ENCODE results near the gene FGB. TPM values are rescaled to one million over a fixed set of nuclear protein-coding genes. Genes with fewer than 3 reads are reported as not detected.
"Not testable (repeated sequence)": the region's sequence is repeated elsewhere in the genome, so short reads cannot be mapped to it uniquely, and the experiment has no call there.

FGB gene
- total RNA-seq, 4 donors from 2014 or later = not detected

DNA sequence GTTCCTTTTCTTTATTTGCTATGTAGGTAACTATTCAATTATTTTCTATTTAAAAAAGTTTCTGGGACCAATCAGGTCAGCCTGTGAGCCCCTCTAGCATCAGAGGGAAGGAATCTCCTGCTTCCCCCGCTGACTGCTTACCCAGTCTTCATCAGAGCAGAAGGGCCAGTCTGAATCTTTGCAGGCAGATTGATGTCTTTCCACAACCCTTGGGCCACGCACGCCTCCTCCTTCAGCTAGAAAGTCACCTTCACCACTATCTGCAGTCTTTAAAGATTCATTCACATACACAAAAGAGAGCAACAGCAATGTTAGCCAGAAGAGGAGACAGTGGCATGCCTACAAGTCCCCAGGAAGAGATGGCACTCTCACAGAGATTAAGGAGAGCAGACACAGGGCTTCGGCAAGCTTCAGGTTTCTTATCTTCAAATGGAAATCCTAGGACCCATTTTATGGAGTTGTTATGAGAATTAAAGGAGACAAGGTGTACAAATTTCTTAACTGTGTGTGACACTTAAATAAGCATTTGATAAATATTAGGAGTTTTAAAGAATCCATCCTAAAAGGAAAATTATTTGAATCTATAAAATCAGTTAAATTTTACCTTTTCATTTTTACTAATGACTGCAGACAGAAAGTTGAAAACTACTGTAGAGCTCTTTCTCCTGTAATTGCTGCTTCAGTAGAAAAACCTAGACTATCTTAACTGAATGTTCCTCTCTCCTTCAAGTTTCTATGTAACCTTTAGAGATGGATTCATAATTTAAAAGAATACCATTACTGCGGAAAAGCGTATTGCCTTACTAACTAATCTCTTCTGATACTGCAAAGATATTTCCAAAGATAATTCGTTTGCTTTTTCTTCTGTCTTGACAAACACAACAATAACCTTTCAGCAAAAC lies 26.7 kb downstream of the FGB start:
- Histone ChIP-seq H3K4me3 (no peak overlapping the region), H3K27me3 (no peaks in the 10 kb centered on the region), H3K36me3 (no peaks in the 10 kb centered on the region), H3K27ac (no peak overlapping the region), H3K9me3 (no peaks in the 10 kb centered on the region), H3K4me1 (no peaks in the 10 kb centered on the region)
- DNase-seq = no peak
- TF ChIP-seq, protein P1, sequence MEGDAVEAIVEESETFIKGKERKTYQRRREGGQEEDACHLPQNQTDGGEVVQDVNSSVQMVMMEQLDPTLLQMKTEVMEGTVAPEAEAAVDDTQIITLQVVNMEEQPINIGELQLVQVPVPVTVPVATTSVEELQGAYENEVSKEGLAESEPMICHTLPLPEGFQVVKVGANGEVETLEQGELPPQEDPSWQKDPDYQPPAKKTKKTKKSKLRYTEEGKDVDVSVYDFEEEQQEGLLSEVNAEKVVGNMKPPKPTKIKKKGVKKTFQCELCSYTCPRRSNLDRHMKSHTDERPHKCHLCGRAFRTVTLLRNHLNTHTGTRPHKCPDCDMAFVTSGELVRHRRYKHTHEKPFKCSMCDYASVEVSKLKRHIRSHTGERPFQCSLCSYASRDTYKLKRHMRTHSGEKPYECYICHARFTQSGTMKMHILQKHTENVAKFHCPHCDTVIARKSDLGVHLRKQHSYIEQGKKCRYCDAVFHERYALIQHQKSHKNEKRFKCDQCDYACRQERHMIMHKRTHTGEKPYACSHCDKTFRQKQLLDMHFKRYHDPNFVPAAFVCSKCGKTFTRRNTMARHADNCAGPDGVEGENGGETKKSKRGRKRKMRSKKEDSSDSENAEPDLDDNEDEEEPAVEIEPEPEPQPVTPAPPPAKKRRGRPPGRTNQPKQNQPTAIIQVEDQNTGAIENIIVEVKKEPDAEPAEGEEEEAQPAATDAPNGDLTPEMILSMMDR (IDR thresholded peaks at IDR 0.05) = no peak
- no peak for TF ChIP-seq POLR2A (IDR thresholded peaks at IDR 0.05)

DNA sequence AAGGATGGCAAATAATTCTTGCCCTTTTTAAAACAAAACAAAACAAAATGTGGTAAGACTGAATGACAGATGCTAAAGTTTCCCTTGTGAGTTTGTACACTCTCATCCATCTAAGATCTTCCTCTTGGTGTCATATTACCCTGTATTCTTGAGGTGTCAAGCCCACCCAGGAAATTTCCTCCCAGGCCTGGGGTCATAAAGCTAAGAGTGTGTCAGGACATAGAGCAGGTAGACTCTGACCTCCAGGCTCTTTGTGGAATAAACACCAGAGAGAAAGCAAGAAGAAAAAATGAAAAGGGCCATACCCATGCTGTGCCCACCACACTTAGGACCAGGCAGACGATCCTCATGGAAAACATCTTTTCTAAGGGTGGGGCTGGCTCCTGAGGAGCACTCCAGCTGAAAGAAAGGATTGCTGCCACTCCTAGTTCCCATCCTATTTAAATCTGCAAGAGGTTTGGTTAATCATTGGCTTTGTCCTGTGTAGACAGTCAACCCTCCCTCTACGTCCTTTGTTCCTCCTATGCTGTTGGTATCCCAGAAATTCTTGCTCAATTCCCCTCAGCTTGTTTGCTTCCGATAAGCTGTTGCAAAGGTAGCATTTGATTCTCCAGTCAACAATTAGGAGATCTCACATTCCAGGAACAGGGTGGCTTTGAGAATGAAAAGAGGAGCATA lies 27.7 kb downstream of the FGB start, which contains the start of gene FGA:
Gene FGA, minus strand, starts transcription at position 414 of the 678 bp plus-strand sequence. Its CDS starts 55 bp downstream, at position 359.
- no peak for DNase-seq
- H3K9me3 ChIP-seq = no peaks in the 10 kb centered on the region
- H3K36me3 ChIP-seq = no peaks in the 10 kb centered on the region
- H3K4me3 ChIP-seq = no peak within 1 kb of the TSS
- no peaks in the 10 kb centered on the region for H3K4me1 ChIP-seq
- TF ChIP-seq, protein P1 (IDR thresholded peaks at IDR 0.05) = no peak
- TF ChIP-seq POLR2A (IDR thresholded peaks at IDR 0.05) = no peak
- no peaks in the 10 kb centered on the region for H3K27me3 ChIP-seq
- no peak within 1 kb of the TSS for H3K27ac ChIP-seq

DNA sequence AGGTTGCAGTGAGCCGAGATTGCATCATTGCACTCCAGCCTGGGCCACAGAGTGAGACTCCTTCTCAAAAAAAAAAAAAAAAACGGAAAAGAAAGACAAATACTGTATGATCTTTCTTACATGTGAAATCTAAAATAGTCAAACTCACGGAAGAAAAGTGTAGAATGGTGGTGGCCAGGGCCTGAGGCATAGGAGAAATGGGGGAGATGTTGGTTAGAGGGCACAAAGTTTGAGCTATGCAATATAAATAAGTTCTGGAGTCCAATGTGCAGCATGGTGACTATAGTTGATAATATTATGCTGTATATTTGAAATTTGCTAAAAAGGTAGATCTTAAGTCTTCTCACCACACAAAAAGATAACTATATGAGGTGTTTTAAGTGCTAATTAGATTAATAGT lies 29.1 kb downstream of the FGB start:
- no peak for TF ChIP-seq POLR2A (IDR thresholded peaks at IDR 0.05)
- TF ChIP-seq, protein P1 (IDR thresholded peaks at IDR 0.05) = no peak
- no peak for DNase-seq
- Histone ChIP-seq H3K4me1 (no peaks in the 10 kb centered on the region), H3K4me3 (no peak overlapping the region), H3K27ac (no peak overlapping the region), H3K36me3 (no peaks in the 10 kb centered on the region), H3K9me3 (no peaks in the 10 kb centered on the region), H3K27me3 (no peaks in the 10 kb centered on the region)

DNA sequence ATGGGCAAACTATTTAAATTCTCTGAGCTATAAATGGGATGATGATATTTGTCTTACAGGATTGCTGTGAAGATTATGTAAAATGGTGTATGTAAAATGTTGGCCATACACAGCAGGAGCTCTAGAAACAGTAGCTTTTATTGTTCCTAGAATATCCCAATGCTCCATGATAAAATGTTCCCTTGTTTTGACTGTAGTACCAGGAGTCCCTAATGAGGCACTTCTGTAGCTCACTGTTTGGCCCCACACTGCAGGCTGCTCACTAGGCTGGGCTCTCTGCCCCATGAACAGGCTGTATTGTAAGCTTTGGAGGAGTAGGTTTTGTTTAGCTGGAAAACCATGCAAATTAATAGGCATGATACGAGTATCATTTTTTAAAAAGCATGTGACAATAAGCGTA lies 31.1 kb downstream of the FGB start:
- no peaks in the 10 kb centered on the region for H3K36me3 ChIP-seq
- H3K9me3 ChIP-seq = no peaks in the 10 kb centered on the region
- H3K27ac ChIP-seq = no peak overlapping the region
- TF ChIP-seq, protein P1 (IDR thresholded peaks at IDR 0.05) = no peak
- TF ChIP-seq POLR2A (IDR thresholded peaks at IDR 0.05) = no peak
- H3K27me3 ChIP-seq = no peaks in the 10 kb centered on the region
- no peaks in the 10 kb centered on the region for H3K4me1 ChIP-seq
- DNase-seq = no peak
- no peak overlapping the region for H3K4me3 ChIP-seq

DNA sequence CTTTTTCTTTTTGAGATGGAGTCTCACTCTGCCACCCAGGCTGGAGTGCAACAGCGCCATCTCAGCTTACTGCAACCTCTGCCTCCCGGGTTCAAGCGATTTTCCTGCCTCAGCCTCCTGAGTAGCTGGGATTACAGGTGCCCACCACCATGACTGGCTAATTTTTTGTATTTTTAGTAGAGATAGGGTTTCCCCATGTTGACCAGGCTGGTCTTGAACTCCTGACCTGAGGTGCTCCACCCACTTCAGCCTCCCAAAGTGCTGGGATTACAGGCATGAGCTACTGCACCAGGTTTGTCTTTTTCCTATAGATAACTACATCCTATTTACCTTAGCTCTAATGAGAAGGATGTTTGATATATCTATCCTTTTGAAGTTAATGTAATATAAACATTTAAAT lies 31.5 kb downstream of the FGB start:
- H3K27ac ChIP-seq, H3K4me1 ChIP-seq, H3K4me3 ChIP-seq, H3K36me3 ChIP-seq, H3K27me3 ChIP-seq, H3K9me3 ChIP-seq, DNase-seq: not testable (repeated sequence)

DNA sequence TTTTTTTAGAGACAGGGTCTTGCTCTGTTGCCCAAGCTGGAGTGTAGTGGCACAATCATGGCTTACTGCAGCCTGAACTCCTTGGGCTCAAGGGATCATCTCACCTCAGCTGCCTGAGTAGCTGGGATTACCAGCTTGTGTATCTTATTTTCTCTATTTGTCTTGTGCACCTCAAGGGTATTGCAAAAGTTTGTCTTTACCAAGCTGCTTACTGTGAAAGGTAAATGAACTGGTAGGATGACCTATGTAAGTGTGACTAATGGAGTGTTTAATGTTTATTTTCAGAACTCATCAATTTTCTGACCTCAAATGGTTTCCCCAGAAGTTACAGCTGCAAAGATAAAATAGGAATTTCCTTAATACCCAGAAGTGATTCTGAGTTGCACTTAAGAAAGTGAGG lies 33.0 kb downstream of the FGB start:
- Histone ChIP-seq H3K27me3 (no peaks in the 10 kb centered on the region), H3K4me1 (no peaks in the 10 kb centered on the region), H3K27ac (no peak overlapping the region), H3K4me3 (no peak overlapping the region), H3K9me3 (no peaks in the 10 kb centered on the region), H3K36me3 (no peaks in the 10 kb centered on the region)
- no peak for DNase-seq
- no peak for TF ChIP-seq POLR2A (IDR thresholded peaks at IDR 0.05)
- TF ChIP-seq, protein P1 (IDR thresholded peaks at IDR 0.05) = no peak

DNA sequence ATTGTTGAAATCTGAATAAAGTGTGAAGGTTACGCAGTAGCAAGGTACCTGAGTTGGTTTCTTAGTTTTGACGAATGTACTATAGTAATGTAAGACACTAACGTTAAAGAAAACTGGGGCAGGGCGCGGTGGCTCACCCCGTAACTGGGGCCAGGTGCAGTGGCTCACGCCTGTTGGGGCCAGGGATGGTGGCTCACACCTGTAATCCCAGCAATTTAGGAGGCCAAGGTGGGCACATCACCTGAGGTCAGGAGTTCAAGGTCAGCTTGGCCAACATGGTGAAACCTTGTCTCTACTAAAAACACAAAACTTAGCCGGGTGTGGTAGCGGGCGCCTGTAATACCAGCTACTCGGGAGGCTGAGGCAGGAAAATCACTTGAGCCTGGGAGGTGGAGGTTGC lies 34.5 kb downstream of the FGB start:
- DNase-seq = not testable (repeated sequence)

More for the DNA sequence above, 34.5 kb downstream of the FGB start:
- H3K9me3 ChIP-seq, H3K4me3 ChIP-seq, H3K36me3 ChIP-seq, H3K27ac ChIP-seq, H3K4me1 ChIP-seq, H3K27me3 ChIP-seq: not testable (repeated sequence)

All from Peyer's patch (tissue), 4 donors.